Hematopoietic multipotent progenitor cell treated with erythropoietin and hydrocortisone succinate and interleukin-3 and kit ligand, for 6 days (in vitro differentiated cells): ENCODE measurements around the gene PLS3.

Experiments
- DNase-seq: peaks from one replicate; pipeline ENCODE4 v3.0.0-alpha.2; 2015

Gene PLS3

DNA sequence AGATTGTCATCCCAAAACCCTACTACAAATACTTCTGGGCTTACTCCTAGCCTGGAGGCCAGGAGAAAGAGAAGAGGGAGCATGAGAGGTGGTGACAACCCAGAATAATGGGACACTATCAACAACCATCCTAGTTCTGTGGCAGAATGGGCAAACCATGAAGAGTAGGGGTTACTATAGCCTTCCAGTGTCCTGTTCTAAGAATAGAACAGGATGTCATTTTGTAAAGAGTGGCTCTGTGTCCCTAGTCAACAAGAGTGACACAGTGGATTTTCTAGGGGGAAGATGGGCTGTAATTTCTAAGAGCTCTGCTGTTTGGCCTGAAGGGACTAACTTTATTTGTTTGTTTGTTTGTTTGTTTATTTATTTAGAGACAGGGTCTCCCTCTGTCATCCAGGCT lies 136.0 kb downstream of the PLS3 start:
- DNase-seq = no peak

DNA sequence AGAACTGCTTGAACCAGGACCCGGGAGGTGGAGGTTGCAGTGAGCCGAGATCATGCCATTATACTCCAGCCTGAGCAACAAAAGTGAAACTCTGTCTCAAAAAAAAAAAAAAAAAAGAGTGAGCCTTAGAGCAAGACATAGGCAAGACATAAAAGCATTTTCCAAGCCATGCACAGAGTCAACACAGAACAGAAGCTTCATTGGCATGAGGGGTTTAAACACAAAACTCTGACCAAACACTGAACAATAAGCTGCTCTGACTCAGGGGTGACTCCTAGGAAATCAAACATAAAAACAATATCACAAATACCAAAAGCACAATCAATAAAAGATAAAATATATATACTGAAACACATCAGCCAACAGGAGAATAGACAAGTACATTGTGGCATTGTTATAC lies 136.8 kb downstream of the PLS3 start:
- no peak for DNase-seq
